Activated CD4-positive, alpha-beta T cell treated with anti-CD3 and anti-CD28 coated beads, Interleukin-10, Interleukin-2, amounts not matched to agents 100 ng/mL and 50 ng/mL, durations not matched to agents 16 hours and 8 hours (primary cell): Measurements from ENCODE around the gene CACNA1D.

Experiments used
- DNase-seq: peaks from one replicate; pipeline ENCODE4 v3.0.0-alpha.2; 2020

CACNA1D gene

GRCh38 chr3:53696401-53697172 is 202.2 kb downstream of the CACNA1D start:
- no peak for DNase-seq

GRCh38 chr3:53700441-53700840 is 206.0 kb downstream of the CACNA1D start:
- no peak for DNase-seq

DNA sequence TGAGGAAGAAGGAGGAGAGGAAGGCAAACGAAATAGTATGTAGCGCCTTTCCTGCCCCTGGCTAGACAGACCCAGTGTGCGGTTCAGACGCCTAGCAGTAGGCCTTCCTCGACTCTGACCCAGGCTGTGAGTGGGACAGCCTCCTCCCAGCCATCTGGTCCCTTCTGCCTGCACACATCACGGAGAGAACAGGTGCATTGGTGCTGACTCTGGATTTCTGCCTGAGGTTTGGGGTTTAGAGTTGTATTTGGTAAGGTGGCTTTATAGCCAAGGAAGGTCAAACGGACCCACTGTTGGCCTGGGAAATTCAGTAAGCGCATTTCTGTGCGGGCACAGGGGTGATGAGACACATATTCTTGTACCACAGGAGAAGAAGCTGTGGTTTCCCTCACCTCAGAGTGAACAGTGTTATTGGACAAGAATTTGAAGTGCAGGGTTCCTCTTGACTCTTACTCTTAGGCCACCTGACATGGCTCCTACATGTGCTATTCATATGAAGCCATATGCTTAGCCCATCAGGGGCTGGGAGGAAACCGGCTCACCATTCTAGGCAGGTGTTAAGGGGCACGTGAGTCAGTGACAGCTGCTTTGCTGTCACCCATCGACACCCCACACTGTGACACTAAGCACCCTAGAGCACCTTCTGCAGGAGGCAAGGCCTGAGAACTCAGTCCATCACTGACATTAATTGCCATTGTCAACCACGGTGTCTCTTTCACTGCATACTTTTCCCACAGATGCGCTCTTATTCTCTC is 208.5 kb downstream of the CACNA1D start:
- DNase-seq = no peak

- no peak for DNase-seq
Observed at GRCh38 chr3:53703630-53704362, 209.4 kb downstream of the CACNA1D start.

DNA sequence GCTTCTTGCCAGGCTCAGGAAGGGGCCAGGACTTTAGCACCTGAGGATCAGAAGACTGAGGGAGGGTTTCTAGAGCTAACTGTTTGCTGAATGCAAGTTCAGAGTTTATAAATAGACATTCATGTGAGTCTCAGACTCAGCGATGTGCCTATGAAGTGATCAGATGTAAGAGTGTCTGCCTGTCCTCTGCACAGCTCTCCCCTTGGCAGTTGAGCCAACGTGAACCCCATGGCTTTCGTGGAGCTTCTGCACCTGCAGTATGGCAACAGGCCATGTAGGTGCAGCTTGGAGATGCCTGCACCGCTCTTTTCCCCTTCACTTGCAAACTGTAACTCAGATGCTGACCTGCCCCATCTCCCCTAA is 209.9 kb downstream of the CACNA1D start:
- no peak for DNase-seq

DNA sequence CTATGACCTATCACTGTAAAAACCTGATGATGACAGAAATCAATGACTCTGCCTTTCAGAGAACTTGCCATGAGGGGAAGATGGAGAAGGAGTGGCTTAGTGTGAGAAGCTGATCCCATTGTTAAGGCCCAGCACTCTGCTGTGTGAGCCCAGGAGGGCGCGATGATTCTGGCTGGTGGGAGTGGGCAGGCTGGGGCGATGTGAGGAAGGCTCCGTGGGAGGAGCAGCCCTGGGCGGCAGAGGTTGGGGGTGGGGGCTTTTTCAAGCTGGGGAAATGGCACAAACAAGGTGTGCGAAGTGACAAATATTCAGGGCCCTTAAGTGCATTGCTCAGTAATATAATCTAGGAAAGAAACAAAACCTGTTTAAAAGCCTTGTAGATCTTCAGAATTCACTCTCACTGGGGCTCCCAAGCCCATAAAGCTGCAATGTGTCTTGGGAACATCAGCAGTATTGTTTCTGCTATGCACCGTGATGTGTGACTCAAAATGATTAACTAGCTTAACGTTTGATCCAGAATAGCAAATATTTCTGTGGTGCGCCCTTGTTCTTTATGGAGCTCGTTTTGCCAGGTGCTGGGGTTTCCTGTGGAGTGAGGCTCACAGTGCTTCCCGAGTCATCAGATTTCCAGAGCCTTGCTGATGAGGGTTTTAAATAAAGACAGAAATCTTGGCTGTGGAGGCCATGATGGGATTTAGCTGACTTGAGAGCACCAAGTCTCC is 210.8 kb downstream of the CACNA1D start:
- DNase-seq = no peak

DNA sequence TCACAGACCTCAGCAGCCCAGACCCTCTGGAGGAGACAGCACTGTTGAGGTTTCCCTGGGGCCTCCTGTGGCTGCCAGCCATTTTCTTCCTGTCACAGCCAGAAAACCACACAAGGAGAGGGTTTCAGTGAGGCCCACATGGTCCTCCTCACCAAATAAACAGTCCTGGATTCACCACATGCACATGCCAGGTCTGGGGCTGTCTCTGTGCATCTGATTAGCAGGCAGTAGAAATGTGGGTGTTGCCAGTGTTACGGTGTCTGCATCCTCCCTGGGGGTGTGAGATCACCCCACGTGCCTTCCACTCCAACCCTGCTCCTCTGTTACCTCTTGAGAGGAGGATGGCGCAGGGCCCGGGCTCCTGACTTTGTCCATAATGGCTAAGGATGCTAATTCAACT is 211.4 kb downstream of the CACNA1D start:
- DNase-seq = peak; percentile 11

GRCh38 chr3:53707222-53707621 is 212.8 kb downstream of the CACNA1D start:
- no peak for DNase-seq

GRCh38 chr3:53708001-53708621 is 213.7 kb downstream of the CACNA1D start:
- no peak for DNase-seq

DNA sequence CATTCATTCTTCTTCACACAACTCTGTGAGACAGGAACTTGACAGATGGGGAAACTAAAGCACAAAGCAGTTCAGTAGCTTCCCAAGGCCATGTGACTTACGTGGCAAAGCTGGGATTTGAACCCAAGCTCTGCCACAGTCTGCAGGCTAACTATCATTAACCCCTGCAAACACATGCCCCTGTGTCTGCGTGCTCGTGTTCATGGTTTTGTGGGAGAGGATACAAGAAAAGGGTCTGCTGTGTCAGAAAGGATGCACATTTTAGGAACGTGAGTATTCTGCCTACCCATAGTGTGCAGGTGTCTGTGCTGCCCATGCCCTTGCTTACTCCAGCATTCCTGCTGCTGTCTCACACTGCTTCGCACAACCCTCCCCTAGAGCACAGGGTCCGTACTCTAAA is 214.8 kb downstream of the CACNA1D start:
- DNase-seq = no peak

DNA sequence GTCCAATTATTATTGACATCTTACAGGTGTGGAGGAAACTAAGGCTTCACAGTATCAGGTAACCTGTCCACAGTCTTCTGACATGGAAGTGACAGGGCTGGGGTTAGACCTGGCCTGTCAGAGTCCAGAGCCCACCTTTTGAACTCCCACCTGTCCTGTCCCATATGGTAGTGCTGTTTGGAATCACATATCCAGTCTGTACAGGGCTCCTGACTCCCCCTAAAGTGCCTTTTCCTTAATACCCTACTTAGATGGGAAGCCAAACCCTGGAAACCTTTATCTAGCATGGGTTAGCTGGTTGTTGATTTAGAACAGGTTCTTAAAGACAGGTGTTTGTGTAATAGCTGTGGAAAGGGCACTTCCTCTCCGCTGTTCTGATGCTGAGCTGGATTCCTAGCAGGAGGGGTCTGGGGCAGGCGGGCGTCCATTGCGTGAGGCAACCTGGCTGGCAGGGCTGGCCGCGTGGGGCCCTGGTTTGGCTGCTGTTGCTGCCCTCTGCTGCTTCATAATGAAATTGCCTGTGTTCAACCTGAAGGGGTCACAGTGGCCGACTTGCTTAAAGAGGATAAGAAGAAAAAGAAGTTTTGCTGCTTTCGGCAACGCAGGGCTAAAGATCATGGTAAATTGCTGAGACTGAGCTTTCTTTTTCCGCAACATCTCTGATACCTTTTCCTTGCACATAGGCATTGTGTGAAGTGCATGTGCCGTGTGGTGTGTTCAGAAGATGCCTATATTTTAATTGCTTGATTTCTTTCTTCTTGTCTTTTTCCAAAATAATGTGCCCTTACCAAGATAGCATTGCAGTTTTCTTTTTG is 215.7 kb downstream of the CACNA1D start:
- peak; percentile 75 for DNase-seq

DNA sequence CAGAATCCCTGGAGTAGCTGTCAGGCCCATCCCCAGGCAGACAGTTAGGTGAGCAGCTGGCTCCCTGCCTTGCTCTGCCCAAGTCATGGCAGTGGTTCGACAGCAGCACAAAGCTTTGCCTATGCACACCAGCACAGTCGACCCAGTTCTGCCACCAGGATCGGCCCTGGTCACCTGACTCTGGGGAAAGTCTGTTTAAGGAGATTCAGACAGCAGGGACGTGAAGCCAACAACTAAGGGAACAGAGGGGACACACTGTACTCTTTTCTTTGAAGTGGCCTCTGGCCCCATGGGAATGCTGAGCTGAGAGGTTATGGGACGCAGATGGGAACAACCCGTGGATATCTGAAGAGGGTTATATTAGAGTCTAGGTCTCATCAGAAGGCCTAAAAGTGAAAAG is 217.0 kb downstream of the CACNA1D start:
- DNase-seq = no peak

- DNase-seq = peak; percentile 26
Observed at GRCh38 chr3:53712817-53713388, 218.5 kb downstream of the CACNA1D start.

DNA sequence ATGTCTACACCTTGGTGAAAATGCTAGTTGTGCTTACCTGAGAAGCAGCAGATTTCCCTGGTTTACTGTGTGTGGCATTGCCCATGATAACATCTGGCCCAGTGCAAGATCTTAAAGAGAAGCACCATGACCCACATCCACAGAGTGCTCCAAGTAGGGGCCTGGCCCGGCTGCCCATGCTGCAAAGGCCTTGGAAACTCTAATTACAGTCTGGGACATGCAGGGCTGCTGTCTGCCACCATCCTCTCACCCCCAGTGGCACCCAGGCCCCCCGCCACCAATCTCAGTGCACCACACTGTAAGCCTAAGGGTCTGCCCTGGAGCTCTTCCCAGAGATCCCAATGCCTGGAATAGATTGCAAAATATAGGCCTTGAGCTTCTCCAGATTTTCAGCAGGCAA is 219.2 kb downstream of the CACNA1D start:
- no peak for DNase-seq

- no peak for DNase-seq
Observed at GRCh38 chr3:53715815-53716483, 221.5 kb downstream of the CACNA1D start.

DNA sequence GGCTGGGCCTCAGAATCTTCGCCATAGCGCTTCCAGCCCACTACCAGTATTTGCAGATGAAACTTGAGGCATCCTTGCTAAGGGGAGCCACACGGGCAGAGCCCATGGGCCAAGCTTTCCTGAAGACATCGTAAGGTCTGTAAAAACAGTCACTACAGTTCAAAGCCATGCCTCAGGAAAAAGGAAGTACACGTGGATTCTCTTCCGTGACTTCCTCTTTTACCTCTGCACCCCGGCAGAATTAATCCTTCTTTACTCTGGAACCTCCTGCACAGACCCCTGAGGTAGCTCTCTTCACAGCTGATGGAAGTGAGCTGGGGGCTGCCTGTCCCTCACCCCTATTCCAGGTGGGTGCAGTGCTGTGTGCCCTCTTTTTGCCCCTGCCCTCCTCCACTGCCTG is 222.6 kb downstream of the CACNA1D start:
- DNase-seq = no peak

- DNase-seq = no peak
Observed at GRCh38 chr3:53718462-53718861, 224.1 kb downstream of the CACNA1D start.

- DNase-seq = no peak
Observed at GRCh38 chr3:53719796-53720195, 225.4 kb downstream of the CACNA1D start.

DNA sequence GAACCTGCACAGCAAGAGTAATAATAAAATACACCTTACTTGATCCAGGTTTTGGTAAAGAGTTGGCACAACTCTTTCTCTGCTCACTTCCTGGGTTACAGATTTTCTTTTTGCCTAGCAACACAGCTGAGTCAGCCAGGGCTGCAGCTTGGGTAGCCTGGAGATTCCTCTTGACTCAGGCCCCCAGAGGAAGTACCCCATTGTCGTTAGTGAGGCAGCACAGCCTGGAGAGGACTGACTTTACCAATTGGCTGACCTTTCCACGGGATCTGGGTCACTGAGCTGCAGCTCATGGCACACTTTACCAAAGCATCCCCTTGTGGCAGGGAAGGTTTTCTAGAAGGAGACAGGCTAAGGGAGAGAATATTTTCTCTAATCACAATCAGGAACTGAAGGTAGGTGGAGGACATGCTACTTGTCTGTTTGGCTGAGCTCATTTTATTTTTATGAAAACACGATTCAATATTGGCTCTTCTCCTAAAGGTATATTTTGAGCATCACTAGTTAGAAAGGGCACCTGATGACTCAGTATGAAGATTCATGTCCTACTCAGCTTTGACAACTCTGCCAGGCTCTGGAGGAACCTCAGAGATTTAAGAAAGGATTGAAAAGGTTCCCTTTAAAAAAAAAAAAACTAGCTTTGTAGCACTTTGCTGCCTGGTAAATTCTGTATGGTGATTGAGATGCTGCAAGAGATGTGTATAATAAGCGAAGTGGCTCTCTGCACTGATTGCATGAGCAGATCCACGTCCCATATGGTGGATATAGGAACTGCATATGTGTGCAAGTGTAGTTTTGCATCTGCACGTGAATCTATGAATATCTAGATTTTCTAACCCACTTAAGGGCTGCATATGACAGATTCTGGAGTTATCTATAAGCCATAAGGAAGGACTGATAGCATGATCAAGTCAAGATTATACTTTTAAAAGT is 227.0 kb downstream of the CACNA1D start:
- DNase-seq = no peak

GRCh38 chr3:53724566-53724965 is 230.2 kb downstream of the CACNA1D start:
- peak; percentile 10 for DNase-seq
